Panc1 (cell line): Measurements from ENCODE around the gene CACNG1. TPM values are rescaled to one million over a fixed set of nuclear protein-coding genes. Genes with fewer than 3 reads are reported as not detected.

Experiments used
- ATAC-seq: fragments of 200-7000 bp; cut with Tn5 transposase; 2 replicates; pipeline ENCODE4 v1.9.1; 2020; ENCODE audit warnings: mild to moderate bottlenecking, moderate library complexity
- BruUV-seq: library from RNA; stranded (reverse); fragments of 400-500 nt; replicated peaks from 2 replicates; lab custom pipeline; 2021; lab: Mats Ljungman, UMichigan
- CTCF ChIA-PET: fragments of 300-600 bp; sonication (Branson Sonifier 250); formaldehyde crosslinking; loops from one replicate; lab custom pipeline; 2022; ENCODE audit warnings: antibody characterized with exemption; lab: Charles Lee
- POLR2A ChIA-PET: fragments of 300-600 bp; sonication (Branson Sonifier 250); formaldehyde crosslinking; loops from one replicate; lab custom pipeline; 2022; ENCODE audit warnings: antibody characterized with exemption; lab: Charles Lee
- DNase-seq: peaks from one replicate; pipeline ENCODE4 v3.0.0-alpha.2; 2010; ENCODE audit warnings: low read depth, low spot score
- H3K27ac ChIP-seq: 2 replicates; pipeline ENCODE4 v1.5.1; 2011; ENCODE audit warnings: mild to moderate bottlenecking, low read length, inconsistent platforms
- H3K27me3 ChIP-seq: fragments of 200-500 bp; sonication (Bioruptor generic); 2 replicates; pipeline ENCODE4 v1.6.0; 2014; ENCODE audit warnings: low read length, inconsistent platforms; ENCODE audit not compliant: control insufficient read depth, insufficient read depth
- H3K36me3 ChIP-seq: fragments of 200-500 bp; sonication (Bioruptor generic); 2 replicates; pipeline ENCODE4 v1.5.1; 2014; ENCODE audit warnings: inconsistent platforms, mild to moderate bottlenecking, low read length, moderate library complexity; ENCODE audit not compliant: control insufficient read depth, insufficient read depth
- H3K4me1 ChIP-seq: 2 replicates; pipeline ENCODE4 v1.5.1; 2011; ENCODE audit warnings: inconsistent platforms, mild to moderate bottlenecking, low read length, moderate library complexity; ENCODE audit not compliant: control insufficient read depth, insufficient read depth
- H3K4me3 ChIP-seq, 2 experiments: 2 replicates each; pipeline ENCODE4 v1.5.1; 2011 to 2012; ENCODE audit warnings: low read depth in 2 of 2, low read length in 2 of 2, mild to moderate bottlenecking in 2 of 2, inconsistent platforms in 1 of 2, moderate library complexity in 1 of 2
- H3K9me3 ChIP-seq: fragments of 200-500 bp; sonication (Bioruptor generic); 2 replicates; pipeline ENCODE4 v1.5.1; 2014; ENCODE audit warnings: low read depth, mild to moderate bottlenecking, inconsistent platforms, low read length, moderate library complexity; ENCODE audit not compliant: control insufficient read depth, insufficient read depth
- POLR2AphosphoS5 ChIP-seq: IDR thresholded peaks from 2 replicates; pipeline ENCODE4 v1.6.1; 2012; ENCODE audit warnings: mild to moderate bottlenecking, low read depth, low read length, moderate library complexity
- SIN3A ChIP-seq: IDR thresholded peaks from 2 replicates; pipeline ENCODE4 v1.6.1; 2012; ENCODE audit warnings: low read depth, mild to moderate bottlenecking, low read length, moderate library complexity, borderline replicate concordance; ENCODE audit not compliant: insufficient read depth
- TCF7L2 ChIP-seq: IDR thresholded peaks from 2 replicates; pipeline ENCODE4 v1.6.1; 2011; ENCODE audit warnings: mild to moderate bottlenecking, low read depth, low read length, inconsistent platforms
- in situ Hi-C: cut with HindIII; loops from 2 replicates; pipeline ENCODE4 v1.10.0; 2016; ENCODE audit warnings: low sequenced_read_pairs, low pct_unique_long_range_greater_than_20kb
- intact Hi-C: fragments of 100-400 bp; cut with micrococcal nuclease; formaldehyde crosslinking; loops from one replicate; pipeline ENCODE4 v1.10.0; 2022; ENCODE audit not compliant: unreplicated experiment
- total RNA-seq: library from RNA; stranded (reverse); gene quantifications from one replicate; pipeline ENCODE4 v1.2.1, GENCODE V29; 2021; ENCODE audit not compliant: unreplicated experiment
- TF ChIP-seq, protein P1 (sequence below): fragments of 450-650 bp; IDR thresholded peaks from 2 replicates; pipeline ENCODE4 v1.5.1; 2017; ENCODE audit warnings: mild to moderate bottlenecking
- TF ChIP-seq, protein P2 (sequence below), 2 experiments: IDR thresholded peaks; 2 replicates each; pipeline ENCODE4 v1.6.1; 2011 to 2012; ENCODE audit warnings: low read depth in 2 of 2, control low read depth in 1 of 2, low read length in 1 of 2, mild to moderate bottlenecking in 1 of 2, moderate library complexity in 1 of 2; ENCODE audit not compliant: insufficient read depth in 1 of 2

Gene CACNG1
- total RNA-seq, 1 experiment from 2014 or later: 0.13 TPM

- no peak overlapping the region for H3K4me3 ChIP-seq
- no peaks in the 10 kb centered on the region for H3K36me3 ChIP-seq
- BruUV-seq: no TSS peak
- H3K4me1 ChIP-seq: no peaks in the 10 kb centered on the region
- intact Hi-C loops (no loop called here), in situ Hi-C loops (no loop called here)
- H3K27ac ChIP-seq: no peak overlapping the region
- ATAC-seq: no peak
- CTCF ChIA-PET: no interaction called here
- POLR2A ChIA-PET: no interaction called here
- no peaks in the 10 kb centered on the region for H3K27me3 ChIP-seq
- 0 out of 2 replicates have a peak, but pooled peaks cover 3% of the 10 kb centered on the region for H3K9me3 ChIP-seq
- TF ChIP-seq, protein P1, sequence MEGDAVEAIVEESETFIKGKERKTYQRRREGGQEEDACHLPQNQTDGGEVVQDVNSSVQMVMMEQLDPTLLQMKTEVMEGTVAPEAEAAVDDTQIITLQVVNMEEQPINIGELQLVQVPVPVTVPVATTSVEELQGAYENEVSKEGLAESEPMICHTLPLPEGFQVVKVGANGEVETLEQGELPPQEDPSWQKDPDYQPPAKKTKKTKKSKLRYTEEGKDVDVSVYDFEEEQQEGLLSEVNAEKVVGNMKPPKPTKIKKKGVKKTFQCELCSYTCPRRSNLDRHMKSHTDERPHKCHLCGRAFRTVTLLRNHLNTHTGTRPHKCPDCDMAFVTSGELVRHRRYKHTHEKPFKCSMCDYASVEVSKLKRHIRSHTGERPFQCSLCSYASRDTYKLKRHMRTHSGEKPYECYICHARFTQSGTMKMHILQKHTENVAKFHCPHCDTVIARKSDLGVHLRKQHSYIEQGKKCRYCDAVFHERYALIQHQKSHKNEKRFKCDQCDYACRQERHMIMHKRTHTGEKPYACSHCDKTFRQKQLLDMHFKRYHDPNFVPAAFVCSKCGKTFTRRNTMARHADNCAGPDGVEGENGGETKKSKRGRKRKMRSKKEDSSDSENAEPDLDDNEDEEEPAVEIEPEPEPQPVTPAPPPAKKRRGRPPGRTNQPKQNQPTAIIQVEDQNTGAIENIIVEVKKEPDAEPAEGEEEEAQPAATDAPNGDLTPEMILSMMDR: no peak
- TF ChIP-seq, protein P2, sequence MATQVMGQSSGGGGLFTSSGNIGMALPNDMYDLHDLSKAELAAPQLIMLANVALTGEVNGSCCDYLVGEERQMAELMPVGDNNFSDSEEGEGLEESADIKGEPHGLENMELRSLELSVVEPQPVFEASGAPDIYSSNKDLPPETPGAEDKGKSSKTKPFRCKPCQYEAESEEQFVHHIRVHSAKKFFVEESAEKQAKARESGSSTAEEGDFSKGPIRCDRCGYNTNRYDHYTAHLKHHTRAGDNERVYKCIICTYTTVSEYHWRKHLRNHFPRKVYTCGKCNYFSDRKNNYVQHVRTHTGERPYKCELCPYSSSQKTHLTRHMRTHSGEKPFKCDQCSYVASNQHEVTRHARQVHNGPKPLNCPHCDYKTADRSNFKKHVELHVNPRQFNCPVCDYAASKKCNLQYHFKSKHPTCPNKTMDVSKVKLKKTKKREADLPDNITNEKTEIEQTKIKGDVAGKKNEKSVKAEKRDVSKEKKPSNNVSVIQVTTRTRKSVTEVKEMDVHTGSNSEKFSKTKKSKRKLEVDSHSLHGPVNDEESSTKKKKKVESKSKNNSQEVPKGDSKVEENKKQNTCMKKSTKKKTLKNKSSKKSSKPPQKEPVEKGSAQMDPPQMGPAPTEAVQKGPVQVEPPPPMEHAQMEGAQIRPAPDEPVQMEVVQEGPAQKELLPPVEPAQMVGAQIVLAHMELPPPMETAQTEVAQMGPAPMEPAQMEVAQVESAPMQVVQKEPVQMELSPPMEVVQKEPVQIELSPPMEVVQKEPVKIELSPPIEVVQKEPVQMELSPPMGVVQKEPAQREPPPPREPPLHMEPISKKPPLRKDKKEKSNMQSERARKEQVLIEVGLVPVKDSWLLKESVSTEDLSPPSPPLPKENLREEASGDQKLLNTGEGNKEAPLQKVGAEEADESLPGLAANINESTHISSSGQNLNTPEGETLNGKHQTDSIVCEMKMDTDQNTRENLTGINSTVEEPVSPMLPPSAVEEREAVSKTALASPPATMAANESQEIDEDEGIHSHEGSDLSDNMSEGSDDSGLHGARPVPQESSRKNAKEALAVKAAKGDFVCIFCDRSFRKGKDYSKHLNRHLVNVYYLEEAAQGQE (IDR thresholded peaks at IDR 0.05; ENCODE audit: insufficient read depth in 1 of 2, low read depth in 2 of 2, low read length in 1 of 2): no peak
- TF ChIP-seq POLR2AphosphoS5 (no peak), TCF7L2 (no peak), SIN3A (no peak)
- no peak for DNase-seq
Observed at GRCh38 chr17:67050471-67051154, 6.3 kb downstream of the CACNG1 start.

DNA sequence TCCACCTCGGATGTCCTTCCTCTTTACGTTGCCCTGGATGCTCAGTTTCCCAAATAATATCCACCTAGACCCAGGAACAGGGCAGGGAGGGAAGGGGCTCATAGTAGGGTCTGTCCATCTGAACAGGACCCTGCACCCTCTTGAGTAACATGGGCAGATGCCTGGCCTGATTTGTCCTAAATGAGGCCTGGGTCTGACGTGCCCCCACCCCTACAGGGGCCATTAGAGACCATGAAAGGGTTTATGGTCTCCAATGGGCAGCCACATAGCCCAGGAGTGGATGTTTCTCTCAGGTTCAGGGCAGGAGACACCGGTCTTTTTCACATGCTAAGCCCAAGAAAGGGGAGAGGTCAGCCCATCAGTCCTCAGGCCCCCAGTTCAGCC, 6.8 kb downstream of the CACNG1 start:
- TF ChIP-seq POLR2AphosphoS5: no peak
- intact Hi-C loops: no loop called here
- Histone ChIP-seq H3K9me3 (0 out of 2 replicates have a peak, but pooled peaks cover 3% of the 10 kb centered on the region), H3K4me3 (no peak overlapping the region), H3K4me1 (no peaks in the 10 kb centered on the region), H3K27ac (no peak overlapping the region), H3K27me3 (no peaks in the 10 kb centered on the region), H3K36me3 (no peaks in the 10 kb centered on the region)
- ChIA-PET POLR2A (no interaction called here), CTCF (no interaction called here)
- DNase-seq (no peak), ATAC-seq (no peak)
- BruUV-seq: no TSS peak
- in situ Hi-C loops: no loop called here

- H3K36me3 ChIP-seq: no peaks in the 10 kb centered on the region
- ATAC-seq (no peak), DNase-seq (no peak)
- in situ Hi-C loops (no loop called here), intact Hi-C loops (no loop called here)
- CTCF ChIA-PET: no interaction called here
- TF ChIP-seq, protein P1: no peak
- TF ChIP-seq, protein P2 (IDR thresholded peaks at IDR 0.05; ENCODE audit: insufficient read depth in 1 of 2, low read depth in 2 of 2, low read length in 1 of 2): no peak
- TF ChIP-seq POLR2AphosphoS5: no peak
- no peak for TF ChIP-seq TCF7L2
- no peak for TF ChIP-seq SIN3A
- no TSS peak for BruUV-seq
- no peaks in the 10 kb centered on the region for H3K27me3 ChIP-seq
- no peaks in the 10 kb centered on the region for H3K4me1 ChIP-seq
- 0 out of 2 replicates have a peak, but pooled peaks cover 3% of the 10 kb centered on the region for H3K9me3 ChIP-seq
- POLR2A ChIA-PET: no interaction called here
- no peak overlapping the region for H3K4me3 ChIP-seq
- no peak overlapping the region for H3K27ac ChIP-seq
Observed at GRCh38 chr17:67051837-67052236, 7.5 kb downstream of the CACNG1 start.
